Measurements from ENCODE around the gene ERG28.

The ERG28 gene

GRCh38 chr14:75660630-75661498, at the start of gene ERG28, which contains the start of gene TTLL5:
TSS of gene ERG28 (minus strand) at chr14:75660876. CDS start at chr14:75657502, 3,374 bp downstream.
TSS of gene TTLL5 (plus strand) at chr14:75661246. CDS start at chr14:75663150, 1,904 bp downstream.
- Histone ChIP-seq H3K9me3 (ENCODE audit: control insufficient read depth, insufficient read depth, low read depth, low read length) (no peaks in the 10 kb centered on the region), H3K27ac (ENCODE audit: extremely low read depth, low read depth, low read length) (peak within 1 kb of the TSS; percentile 79), H3K36me3 (ENCODE audit: control insufficient read depth in 2 of 2, insufficient read depth in 1 of 2, low read length in 2 of 2) (peaks cover 23 to 39% of the 10 kb centered on the region in 2 experiments), H3K4me1 (ENCODE audit: control insufficient read depth, insufficient read depth, low read length) (peaks cover 3% of the 10 kb centered on the region; the same call in 1 of the 2 replicates), H3K4me3 (ENCODE audit: low read depth, low read length) (peak within 1 kb of the TSS; percentile 96)
- CTCF ChIA-PET: interaction anchor here (0.6 to 13.9 kb wide), 8 partner anchors 10 to 1195 kb away, joined by 3 to 266 read pairs (median 3); partner anchors contain the start of genes FLVCR2 and TGFB3
- POLR2A ChIA-PET: interaction anchor here (0.6 to 1.9 kb wide), 17 partner anchors 9 to 333 kb away, joined by 3 to 19 read pairs (median 5); partner anchors contain the start of genes FLVCR2 and TGFB3
- TF ChIP-seq ZNF148 (tag by site-specific recombination; IDR thresholded peaks at IDR 0.05; ENCODE audit: borderline replicate concordance) (no peak), ZNF610 (tag by site-specific recombination; IDR thresholded peaks at IDR 0.05; ENCODE audit: borderline replicate concordance) (no peak), REST (tag by site-specific recombination; IDR thresholded peaks at IDR 0.05) (peak; percentile 49; the same call in 1 of the 2 replicates), ZNF561 (tag by site-specific recombination; IDR thresholded peaks at IDR 0.05; ENCODE audit: borderline replicate concordance) (no peak), ZNF302 (tag by site-specific recombination; IDR thresholded peaks at IDR 0.05; ENCODE audit: low read depth) (no peak), ZNF146 (tag by site-specific recombination; IDR thresholded peaks at IDR 0.05) (no peak), SALL2 (tag by site-specific recombination; IDR thresholded peaks at IDR 0.05; ENCODE audit: borderline replicate concordance) (no peak), ZNF175 (tag by site-specific recombination; IDR thresholded peaks at IDR 0.05) (no peak), WT1 (tag by site-specific recombination; IDR thresholded peaks at IDR 0.05) (peak; percentile 38), ZBTB1 (tag by site-specific recombination; IDR thresholded peaks at IDR 0.05) (no peak), SETDB1 (IDR thresholded peaks at IDR 0.05; ENCODE audit: insufficient read length, low read length) (no peak), ZNF677 (tag by site-specific recombination; IDR thresholded peaks at IDR 0.05) (no peak), ZBTB26 (tag by site-specific recombination; optimal IDR thresholded peaks at IDR 0.05) (peak; percentile 83), ATF2 (tag by site-specific recombination; IDR thresholded peaks at IDR 0.05; ENCODE audit: low read depth) (peak; percentile 61; the same call in 1 of the 2 replicates), ZNF138 (tag by site-specific recombination; IDR thresholded peaks at IDR 0.05; ENCODE audit: borderline replicate concordance) (no peak), ZNF221 (tag by site-specific recombination; IDR thresholded peaks at IDR 0.05; ENCODE audit: borderline replicate concordance) (no peak), ZNF426 (tag by site-specific recombination; IDR thresholded peaks at IDR 0.05) (no peak), ZNF155 (tag by site-specific recombination; IDR thresholded peaks at IDR 0.05) (no peak), ZNF404 (tag by site-specific recombination; IDR thresholded peaks at IDR 0.05) (no peak), PRDM10 (tag by site-specific recombination; IDR thresholded peaks at IDR 0.05) (peak; percentile 65), ELK4 (IDR thresholded peaks at IDR 0.05; ENCODE audit: borderline replicate concordance, low read depth, low read length) (peak; percentile 93), ZNF140 (tag by site-specific recombination; IDR thresholded peaks at IDR 0.05) (no peak)

All from HEK293 (cell line).